HG03039 (cell line): Measurements from ENCODE around the gene COMMD1.
"Not testable (repeated sequence)": the region's sequence is repeated elsewhere in the genome, so short reads cannot be mapped to it uniquely, and the experiment has no call there.

Experiments
- ATAC-seq: cut with Tn5 transposase; IDR thresholded peaks from one replicate; pipeline ENCODE4 v1.9.1; 2021; ENCODE audit warnings: mild to moderate bottlenecking, moderate library complexity; ENCODE audit not compliant: unreplicated experiment

The COMMD1 gene

DNA sequence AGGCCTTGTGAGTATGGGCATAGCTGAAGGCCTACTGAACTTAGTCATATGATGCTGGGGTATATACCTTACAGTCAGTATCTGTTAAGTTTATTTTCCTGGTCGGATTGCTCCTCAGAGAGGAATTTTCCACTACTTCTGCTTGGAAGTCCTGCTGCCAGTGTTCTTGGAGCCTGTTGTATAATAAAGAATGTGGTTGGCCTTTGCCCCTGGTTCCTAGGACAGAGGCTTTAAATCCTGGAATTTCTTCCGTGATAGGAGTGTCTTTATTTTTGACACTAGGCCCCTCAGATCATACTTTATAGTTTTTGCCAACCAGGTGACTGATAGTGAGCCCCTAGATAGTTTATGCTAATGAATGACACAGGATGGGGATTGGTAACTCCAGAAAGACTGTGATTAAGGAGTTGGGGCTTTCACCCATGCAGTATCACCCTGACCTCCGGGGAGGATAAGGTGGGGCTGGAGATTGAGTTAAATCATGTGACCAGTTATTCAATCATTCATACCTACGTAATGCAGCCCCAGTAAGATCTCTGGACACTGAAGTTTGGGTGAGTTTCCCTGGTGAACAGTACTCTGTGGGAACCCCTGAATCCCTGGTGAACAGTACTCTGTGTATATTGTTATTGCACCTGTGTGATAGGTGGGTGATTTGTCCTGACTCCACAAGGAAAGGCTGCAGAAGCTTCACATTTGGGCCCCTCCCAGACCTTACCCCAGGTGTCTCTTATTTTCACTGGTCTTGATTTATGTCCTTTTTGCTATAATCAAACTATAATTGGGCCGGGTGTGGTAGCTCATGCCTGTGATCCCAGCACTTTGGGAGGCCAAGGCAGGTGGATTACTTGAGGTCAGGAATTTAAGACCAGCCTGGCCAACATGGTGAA, 56.9 kb downstream of the COMMD1 start:
- no peak for ATAC-seq

DNA sequence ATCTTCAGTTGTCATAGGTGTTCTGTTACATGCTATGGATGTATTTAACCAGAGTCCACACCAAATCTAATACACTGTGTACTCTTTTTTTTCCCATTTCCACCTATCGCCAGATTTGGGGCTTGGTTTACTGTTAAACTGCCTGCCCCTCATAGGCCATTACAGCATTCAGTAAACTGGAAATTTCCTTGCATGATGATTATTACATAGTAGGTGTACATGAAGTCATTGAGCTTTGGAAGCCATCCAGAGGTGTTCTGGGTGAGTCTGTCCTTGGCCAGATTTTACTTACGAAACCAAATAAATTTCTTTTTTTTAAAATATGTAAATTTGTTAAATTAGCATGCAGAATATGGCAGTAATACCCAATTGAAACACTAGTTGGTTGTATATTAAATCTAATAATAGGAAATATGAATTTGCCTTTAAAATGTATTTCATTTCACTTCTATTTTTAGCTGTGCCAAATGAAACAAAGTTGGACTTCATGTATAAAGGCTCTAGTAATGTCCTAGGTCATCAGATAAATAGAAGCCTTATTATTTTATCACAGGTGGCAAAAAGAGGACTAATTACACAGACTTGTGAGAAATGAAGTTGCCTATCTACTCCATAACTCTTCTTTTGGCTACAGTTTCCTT, 60.7 kb downstream of the COMMD1 start:
- no peak for ATAC-seq

DNA sequence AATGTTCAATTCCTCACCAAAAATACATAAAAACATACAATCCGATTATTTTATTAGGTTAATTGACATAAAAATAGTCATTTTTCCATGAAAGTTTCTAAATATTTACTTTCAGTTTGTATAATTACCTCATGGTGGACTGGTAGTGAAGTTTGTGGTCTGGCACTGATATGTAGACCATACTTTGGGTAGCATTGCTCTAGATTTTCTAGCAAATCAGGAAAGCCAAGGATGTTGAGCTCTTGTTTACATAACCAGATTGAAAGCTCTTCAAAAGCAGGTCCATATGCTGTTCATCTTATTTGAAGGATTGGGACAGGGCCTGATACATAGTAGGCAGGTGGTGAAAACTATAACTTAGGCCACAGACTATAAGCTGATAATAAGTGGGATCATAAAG, 61.8 kb downstream of the COMMD1 start:
- ATAC-seq: no peak

DNA sequence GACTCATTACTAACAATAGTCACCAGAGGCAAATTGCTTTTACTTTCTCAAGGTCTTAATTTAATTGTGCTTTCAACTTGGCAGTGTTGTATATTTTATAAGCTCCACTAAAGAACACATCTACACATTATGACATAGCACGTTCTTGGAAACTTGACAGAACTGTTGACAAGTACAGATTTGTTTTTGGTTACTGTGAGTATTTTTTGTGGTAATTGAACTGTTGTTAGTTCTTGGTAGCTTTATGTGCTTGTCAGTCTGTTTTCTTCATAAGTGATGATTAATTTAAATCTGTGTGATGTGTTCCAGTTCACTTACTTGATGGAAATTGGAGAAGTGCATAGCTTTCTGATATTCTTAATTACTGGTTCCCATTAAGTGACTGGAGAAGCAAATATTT, 63.9 kb downstream of the COMMD1 start:
- ATAC-seq: no peak

DNA sequence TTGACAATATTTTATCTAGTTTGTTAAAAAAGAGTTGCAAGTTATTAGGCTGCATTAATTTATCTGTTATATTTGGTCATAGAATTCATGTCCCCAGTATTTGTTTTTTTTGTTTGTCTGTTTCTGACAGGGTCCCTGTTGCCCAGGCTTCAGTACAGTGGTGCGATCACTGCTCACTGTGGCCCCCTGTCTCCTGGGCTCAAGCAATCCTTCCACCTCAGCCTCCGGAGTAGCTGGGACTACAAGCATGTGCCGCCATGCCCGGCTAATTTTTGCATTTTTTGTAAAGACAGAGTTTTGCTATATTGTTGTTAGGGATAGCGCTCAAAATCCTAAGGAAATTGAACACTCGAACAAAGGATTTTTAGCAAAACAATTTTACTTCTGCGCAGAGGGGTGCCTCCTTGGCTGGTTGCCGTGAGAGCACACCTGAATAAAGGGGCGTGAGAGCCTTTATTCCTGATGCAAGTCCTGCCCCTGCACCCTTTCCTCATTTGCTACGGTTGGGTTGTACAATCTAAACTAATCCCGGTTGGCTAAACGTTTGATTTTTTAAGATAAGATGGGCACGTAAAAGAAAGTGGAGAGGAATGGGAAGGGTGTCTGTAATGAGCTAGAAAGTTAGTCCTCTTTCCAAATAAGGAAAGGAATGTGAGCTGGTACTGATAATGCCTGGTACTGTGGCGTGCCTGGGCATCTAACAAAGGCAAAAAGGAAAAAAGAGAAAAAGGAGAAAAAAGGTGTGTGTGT, 65.5 kb downstream of the COMMD1 start:
- ATAC-seq: no peak

DNA sequence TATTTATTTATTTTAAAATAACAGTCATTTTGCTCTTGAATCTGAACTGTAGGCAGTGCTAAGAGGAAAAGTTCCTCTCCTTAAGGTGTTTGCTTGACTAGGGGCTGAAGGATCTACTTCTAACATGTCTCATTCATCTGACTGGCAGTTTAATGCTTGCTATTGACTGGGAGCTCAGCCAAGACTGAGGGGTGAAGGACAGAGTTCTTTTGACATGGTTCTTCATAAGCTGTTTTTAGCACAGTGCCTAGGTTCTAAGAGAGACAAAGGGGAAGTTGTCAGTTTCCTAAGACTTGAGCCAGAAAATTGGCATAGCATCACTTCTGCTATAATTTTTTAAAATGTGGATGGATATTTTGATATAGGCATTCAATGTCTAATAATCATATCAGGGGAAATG, 73.0 kb downstream of the COMMD1 start:
- no peak for ATAC-seq

DNA sequence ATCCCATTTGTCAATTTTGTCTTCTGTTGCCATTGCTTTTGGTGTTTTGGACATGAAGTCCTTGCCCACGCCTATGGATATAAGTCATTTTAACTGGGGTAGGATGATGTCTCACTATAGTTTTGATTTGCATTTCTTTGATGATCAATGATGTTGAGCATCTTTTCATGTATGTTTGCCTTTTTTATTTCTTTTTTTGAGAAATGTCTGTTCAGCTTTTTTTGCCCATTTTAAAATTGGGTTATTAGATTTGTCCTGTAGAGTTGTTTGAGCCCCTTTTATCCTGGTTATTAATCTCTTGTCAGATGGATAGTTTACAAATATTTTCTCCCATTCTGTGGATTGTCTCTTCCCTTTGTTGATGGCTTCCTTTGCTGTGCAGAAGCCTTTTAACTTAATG, 75.3 kb downstream of the COMMD1 start:
- no peak for ATAC-seq

DNA sequence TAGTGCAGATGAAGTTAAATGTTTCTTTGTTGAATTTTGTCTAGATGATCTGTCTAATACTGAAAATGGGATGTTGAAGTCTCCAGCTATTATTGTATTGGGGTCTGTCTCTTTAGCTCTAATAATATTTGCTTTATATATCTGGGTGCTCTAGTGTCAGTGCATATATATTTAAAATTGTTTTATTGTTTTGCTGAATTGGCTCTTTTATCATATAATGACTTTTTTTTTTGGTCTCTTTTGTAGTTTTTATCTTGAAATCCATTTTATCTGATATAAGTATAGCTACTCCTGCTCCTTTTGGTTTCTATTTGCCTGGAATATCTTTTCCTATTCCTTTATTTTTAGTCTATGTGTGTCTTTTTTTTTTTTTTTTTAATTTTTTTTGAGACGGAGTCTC, 79.2 kb downstream of the COMMD1 start:
- ATAC-seq: no peak

DNA sequence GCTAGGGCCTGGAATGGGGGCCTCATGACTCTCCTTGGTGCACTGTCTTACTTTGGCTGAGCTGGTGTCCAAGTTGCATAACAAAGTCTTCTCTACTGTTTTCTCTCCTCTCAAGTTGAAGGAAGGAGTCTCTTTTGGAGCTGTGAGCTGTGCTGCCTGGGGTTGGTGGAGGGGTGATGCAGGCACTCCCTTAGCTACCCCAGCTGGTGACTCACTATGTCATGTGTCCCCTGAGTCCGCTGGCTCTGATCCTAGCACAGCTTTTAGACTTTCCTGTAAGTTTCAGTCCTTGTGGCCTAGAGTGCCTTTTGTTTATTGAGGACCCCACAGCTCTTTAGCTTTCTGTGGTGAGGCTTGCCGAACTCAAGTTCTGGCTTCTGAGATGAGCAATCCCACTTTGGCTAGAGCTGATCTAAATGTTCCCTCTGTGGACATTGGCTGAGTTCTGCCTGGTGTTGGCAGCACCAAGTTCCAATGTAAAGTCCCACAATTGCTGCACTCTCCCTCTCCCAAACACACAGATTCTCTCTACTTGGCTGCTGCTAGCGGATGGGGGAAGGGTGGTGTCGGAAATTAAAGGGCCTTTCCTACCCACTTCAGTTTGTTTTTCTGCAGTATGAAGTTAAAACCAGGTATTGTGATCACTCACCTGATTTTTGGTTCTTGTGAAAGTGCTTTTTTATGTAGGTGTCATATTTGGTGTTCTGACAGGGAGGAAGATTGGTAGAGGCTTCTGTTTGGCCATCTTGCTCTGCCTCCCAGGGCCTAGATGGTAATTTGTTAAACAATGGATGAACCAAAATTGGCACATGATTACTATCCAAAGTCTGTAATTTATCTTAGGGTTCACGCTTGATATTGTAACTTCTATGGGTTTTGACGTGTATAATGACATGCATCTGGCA, 83.2 kb downstream of the COMMD1 start:
- no peak for ATAC-seq

DNA sequence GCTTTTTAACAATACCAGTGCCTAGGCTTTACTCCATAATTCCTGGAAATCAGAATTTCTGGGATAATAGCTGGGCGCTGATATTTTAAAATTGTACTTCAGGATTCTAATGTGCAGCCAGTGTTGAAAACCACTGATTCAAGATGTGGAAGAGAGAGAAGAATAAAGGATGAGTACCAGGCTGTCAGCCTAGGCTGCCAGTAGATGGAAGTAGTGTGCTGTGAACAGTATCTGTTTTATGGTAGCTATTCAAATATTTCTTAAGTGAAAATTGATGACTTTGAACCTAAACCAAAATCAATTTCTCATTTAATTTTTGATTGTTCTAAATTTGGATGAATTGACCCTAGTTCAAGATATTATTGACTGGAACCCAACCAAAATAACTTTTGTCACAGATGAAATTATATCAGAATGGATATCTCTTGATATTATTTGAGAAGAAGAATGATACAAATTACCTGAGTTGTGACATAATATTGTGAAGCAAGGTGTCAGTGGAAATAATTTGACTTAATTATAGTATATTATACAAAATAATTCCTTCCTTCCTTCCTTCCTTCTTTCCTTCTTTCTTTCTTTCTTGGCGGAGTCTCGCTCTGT, 88.0 kb downstream of the COMMD1 start:
- no peak for ATAC-seq

DNA sequence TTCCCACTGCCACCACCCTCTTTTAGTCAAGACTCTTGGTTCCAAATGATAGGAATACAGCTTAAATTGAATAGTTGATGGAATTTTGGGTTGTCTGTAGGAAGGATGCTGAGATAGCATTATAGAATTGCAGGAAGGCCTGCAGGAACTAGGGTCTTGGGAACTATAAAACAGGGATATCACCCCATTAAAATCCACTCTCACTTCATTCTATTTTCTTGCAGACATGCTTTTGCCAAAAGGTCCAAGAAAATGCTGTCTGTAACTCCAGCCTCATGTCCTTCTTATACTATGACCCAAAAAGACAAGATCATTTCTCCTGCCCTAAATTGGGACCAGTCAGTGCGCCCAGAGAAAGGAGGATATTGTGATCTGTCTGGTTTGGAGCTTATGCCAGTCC, 89.1 kb downstream of the COMMD1 start:
- no peak for ATAC-seq

DNA sequence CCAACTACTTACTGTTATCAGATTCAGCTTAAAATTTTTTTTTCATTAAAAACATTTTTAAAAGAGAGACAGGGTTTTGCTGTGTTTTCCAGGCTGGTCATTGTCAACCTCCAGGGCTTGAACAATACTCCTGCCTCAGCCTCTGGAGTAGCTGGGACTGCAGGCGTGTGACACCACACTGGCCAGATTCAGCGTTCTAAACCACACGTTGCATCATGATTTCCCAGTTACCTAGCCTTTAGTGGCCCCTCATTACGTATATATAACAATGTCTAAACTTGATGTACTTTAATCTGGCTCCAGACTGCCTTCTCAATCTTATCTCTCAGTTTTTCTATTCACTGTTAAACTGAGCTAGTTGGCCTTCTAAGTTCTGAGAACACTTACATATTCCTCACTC, 89.6 kb downstream of the COMMD1 start:
- no peak for ATAC-seq

DNA sequence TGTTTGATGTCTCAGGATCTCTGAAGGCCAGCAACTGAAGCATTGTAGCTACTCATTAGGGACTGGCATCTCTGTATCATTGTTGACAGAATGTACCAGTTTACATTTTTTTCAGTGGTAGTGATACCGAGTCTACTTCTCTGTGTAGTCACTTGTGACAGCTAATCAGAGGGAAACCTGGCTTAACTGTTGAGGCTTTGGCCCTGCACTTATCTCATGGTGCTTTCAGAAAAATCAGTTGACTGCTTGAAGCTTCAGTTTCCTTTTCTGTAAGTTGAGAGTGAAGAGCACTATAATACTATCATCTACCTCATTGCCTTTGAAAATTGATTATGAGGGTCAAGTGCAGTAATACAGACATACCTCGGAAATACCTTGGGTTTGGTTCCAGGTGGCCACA, 90.0 kb downstream of the COMMD1 start:
- ATAC-seq: peak; percentile 56

DNA sequence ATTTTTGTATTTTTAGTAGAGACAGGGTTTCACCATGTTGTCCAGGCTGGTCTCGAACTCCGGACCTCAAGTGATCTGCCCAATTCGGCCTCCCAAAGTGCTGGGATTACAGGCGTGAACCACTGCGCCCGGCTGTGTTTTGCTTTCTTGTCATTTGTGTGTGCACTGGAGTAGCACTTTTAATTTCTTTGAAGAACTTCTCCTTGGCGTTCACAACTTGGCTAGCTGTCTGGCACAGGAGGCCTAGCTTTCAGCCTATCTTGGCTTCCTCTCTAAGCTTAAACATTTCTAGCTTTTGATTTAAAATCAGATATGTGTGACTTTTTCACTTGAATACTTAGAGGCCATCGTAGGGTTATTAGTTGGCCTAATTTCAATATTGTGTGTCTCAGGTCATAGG, 93.0 kb downstream of the COMMD1 start:
- no peak for ATAC-seq

DNA sequence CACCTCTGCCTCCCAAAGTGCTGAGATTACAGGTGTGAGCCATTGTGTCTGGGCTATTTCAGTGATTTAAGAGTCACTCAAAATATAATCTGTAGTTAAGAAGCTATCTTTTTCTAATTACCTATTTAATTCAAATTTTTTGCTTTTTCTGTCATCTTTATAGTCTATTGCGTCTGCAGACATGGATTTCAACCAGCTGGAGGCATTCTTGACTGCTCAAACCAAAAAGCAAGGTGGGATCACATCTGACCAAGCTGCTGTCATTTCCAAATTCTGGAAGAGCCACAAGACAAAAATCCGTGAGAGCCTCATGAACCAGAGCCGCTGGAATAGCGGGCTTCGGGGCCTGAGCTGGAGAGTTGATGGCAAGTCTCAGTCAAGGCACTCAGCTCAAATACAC, 95.1 kb downstream of the COMMD1 start:
- ATAC-seq: no peak

DNA sequence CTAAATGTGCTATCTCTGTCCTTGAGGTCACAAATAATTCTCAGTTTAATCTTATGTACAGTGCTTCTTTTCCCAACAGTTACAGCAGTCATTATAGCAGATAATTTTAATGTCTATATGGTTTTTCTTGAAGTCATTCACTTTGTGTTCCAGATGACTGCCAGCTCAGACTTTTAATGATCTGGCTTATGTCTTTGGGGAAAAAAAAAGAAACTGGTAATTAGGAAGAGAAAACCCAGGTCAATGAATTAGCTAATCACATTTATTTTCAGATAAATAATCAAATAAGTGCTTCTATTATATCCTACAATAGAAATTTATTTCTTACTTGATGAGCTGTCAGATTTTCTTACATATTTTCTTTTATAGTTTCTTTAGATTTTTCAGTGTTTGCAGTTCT, 96.0 kb downstream of the COMMD1 start:
- ATAC-seq: no peak

DNA sequence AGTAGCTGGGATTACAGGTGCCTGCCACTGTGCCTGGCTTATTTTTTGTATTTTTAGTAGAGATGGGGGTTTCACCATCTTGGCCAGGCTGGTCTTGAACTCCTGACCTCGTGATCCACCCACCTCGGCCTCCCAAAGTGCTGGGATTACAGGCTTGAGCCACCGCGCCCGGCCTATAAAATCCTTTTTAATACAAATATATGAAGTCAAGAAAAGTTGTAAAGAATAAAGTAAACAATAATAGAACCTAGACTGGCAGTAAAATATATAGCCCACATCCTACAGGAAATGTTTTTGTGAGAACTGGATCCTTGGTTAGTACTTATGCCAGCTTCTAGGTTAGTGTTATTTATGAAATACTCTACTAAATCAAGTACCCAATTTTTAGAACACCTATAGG, 99.0 kb downstream of the COMMD1 start:
- ATAC-seq: not testable (repeated sequence)

DNA sequence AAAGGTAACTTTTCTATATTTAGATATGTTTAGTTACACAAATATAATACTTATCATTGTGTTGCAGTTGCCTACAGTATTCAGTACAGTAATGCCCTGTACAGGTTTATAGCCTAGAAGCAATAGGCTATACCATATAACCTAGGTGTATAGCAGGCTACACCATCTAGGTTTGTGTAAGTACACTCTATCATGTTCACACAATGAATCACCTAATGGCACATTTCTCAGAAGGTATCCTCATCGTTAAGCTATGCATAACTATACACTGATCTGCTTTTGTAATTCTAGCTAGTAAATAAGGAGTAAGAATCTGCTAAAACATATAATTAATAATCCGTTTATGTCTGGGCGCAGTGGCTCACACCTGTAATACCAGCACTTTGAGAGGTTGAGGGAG, 102.1 kb downstream of the COMMD1 start:
- no peak for ATAC-seq

DNA sequence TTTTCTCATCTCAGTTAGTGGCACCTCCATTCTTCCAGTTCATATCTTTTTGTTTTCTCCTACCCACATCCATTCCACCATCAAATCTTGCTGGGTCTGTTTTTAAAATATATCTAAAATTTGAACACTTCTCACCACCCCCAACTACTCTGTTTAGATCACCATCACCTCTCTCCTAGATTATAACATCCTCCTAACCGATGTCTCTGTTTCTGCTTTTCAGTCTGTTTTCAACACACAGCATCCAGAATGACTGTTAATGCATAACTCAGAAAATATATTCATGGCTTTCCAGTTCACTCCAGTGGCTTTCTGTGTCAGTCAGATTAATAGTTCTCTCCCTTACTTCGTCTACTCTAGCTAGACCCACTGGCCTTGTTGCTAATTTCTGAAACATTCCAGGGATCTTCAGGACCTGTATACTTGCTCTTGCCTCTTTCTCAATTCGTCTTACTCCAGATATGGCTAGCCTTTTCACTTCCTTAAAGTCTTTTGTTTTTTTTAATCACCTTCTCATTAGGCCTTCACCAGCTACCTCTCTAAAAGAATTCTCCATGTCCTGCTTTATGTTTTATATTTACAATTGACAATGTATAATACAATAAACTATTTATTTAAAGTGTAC, 105.3 kb downstream of the COMMD1 start:
- no peak for ATAC-seq

DNA sequence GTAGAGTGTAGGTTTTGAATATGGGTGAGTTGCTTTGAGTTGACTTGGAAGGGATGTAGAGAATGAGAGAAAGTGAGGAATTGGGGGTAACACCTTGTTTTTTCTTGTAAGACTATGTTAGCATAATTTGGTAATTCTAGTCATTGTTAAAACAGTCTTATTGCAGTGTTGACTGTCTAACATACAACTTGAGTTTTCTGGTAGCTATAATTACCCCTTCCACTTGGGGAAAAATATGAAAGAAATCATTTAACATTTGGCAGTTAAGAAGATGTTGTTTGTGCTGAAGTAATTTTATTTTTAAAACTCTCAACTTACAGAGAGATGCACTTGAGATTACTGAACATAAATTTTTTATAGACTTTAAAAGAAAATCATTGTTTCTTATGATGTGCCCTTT, 108.2 kb downstream of the COMMD1 start:
- no peak for ATAC-seq
